GM12874 (cell line): ENCODE measurements around the gene HDAC5.

Experiments
- TF ChIP-seq, protein P1 (sequence below): IDR thresholded peaks from 2 replicates; pipeline ENCODE4 v1.5.1; 2011; ENCODE audit warnings: low read depth, mild to moderate bottlenecking, control low read depth, low read length, moderate library complexity; ENCODE audit not compliant: insufficient read depth

Gene HDAC5

DNA sequence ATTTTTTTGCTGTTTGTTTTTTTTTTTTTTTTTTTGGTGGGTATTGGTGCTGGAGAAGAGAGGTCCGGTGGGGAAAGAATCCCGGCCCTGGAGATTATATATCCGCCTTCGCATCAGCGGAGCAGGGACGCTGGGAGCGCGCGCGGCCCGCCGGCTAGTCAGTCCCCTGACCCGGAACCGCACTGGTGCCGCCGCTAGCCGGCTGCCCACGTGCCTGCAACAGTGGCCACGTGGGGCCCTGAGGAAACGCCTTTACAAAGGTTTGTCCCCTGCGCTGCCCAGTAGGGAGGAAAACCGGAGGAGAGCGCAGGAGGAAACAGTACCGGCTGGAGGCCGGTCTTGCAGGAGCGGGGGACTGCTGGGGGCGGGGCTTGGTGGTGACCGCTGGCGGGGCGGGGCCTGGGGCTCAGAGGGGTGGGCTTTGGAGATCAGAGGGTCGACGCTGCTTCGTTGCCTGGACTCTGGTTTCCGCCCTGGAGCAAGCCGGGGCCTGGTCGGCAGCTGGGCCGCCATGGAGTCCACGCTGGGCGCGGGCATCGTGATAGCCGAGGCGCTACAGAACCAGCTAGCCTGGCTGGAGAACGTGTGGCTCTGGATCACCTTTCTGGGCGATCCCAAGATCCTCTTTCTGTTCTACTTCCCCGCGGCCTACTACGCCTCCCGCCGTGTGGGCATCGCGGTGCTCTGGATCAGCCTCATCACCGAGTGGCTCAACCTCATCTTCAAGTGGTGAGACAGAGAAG lies 52.8 kb downstream of the HDAC5 start, which contains the start of gene G6PC3:
G6PC3 (plus strand) TSS at position 281 of the 743 bp plus-strand sequence; CDS start at position 512, 231 bp downstream.
- TF ChIP-seq, protein P1, sequence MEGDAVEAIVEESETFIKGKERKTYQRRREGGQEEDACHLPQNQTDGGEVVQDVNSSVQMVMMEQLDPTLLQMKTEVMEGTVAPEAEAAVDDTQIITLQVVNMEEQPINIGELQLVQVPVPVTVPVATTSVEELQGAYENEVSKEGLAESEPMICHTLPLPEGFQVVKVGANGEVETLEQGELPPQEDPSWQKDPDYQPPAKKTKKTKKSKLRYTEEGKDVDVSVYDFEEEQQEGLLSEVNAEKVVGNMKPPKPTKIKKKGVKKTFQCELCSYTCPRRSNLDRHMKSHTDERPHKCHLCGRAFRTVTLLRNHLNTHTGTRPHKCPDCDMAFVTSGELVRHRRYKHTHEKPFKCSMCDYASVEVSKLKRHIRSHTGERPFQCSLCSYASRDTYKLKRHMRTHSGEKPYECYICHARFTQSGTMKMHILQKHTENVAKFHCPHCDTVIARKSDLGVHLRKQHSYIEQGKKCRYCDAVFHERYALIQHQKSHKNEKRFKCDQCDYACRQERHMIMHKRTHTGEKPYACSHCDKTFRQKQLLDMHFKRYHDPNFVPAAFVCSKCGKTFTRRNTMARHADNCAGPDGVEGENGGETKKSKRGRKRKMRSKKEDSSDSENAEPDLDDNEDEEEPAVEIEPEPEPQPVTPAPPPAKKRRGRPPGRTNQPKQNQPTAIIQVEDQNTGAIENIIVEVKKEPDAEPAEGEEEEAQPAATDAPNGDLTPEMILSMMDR, result 0 out of 2 replicates have a peak, but pooled peaks have one; percentile 8

DNA sequence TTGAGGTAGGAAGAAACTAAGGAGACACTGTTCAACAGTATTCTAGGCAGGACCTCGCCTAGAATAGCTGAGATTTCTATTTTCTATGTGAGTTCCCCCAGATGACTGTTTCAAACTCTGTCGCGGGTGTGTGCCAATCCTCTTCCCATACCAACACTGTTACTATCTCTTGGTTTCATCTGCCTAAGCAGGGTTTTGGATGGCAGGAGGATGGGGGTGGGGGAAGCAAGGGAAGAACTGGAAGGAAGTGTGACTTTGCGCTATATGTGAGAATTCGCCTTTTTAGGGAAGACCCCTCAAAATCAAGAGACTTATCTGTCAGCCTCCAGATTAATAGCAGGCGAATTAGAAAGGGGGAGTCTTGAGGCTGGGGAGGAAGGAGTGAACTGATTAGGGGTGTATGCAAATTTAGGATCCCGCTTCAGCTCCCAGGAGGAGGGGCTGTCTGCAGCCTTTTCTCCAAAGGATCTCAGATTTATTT lies 53.4 kb downstream of the HDAC5 start:
- TF ChIP-seq, protein P1, result no peak

DNA sequence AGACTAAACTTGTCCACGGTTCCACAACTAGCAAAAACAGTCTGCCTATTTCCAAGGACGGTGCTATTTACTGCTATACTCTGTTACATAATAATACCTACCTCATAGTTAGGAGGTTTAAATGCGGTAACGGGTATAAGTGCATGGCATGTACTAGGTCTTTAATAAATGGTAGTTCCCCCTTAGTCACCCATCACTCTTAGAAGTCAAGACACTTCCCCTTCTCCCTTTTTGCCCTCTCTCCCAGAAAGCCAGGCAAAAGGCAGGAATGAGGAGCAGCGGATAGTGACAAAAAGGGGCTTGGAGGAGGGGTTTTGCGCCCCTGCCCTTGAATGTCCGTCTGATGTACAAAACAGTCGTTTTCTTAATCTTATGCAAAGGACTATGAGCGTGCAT lies 55.9 kb downstream of the HDAC5 start:
- TF ChIP-seq, protein P1, result no peak

DNA sequence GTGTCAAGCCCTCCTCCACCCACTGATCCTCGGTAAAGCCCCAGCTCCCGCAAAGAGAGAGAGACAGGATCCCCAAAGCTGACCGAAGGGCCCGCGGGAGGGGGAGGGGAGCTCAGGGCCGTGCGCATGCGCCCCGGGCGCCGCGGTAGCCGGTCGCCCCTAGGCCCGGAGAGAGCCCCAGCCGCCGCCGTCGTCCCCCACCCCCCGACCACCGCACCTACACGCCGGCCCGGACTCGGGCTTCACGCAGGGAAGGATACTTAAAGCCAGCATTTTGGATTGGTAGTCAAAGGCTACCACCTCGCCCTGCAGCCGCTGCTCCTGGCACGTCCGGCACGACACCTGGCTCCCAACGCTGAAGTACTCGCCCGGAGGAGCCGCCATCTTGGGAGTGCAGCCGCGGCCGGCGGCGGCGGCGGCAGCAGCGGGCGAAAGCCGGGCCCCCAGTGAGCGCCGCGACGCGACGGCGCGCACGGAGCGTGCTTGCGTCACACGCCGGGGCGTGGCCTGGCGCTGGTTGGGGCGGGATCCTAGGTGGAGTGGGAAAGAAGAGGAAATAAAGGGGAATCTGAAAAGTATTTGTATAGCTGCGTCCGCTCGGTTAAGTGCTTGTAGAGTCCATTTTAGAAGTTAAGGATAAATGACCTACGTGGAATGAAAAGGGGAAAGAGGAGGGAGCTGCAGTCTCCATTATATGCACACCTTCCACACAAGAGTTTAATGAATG lies 57.1 kb downstream of the HDAC5 start, which contains the start of gene LSM12:
LSM12 (minus strand) TSS at position 468 of the 727 bp plus-strand sequence; CDS start at position 384, 84 bp downstream.
- TF ChIP-seq, protein P1, result no peak

DNA sequence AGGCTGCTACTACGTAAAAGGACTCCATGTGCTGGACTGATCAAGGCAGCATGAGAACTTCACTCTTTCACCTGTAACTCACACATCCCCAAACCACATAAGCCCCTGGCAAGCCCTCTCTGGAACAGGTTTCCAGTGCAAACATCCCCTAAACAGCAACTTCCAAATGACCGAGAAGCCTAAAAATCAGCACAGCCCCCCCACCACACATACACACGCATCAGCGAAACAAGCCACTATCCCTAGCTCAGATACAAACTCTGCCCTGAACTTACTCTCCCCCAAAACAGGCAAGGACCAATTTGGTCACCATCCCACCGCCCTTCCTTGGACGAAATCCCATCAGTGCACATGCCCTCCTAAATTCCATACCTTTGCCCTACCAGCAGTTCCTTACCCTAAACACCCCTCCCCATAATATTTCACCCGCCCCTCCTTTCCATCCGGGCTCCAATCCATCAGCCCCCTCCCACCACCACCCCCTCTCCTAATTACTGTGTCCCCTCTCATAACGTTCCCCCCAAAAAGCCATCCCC lies 57.7 kb downstream of the HDAC5 start:
- TF ChIP-seq, protein P1, result no peak

DNA sequence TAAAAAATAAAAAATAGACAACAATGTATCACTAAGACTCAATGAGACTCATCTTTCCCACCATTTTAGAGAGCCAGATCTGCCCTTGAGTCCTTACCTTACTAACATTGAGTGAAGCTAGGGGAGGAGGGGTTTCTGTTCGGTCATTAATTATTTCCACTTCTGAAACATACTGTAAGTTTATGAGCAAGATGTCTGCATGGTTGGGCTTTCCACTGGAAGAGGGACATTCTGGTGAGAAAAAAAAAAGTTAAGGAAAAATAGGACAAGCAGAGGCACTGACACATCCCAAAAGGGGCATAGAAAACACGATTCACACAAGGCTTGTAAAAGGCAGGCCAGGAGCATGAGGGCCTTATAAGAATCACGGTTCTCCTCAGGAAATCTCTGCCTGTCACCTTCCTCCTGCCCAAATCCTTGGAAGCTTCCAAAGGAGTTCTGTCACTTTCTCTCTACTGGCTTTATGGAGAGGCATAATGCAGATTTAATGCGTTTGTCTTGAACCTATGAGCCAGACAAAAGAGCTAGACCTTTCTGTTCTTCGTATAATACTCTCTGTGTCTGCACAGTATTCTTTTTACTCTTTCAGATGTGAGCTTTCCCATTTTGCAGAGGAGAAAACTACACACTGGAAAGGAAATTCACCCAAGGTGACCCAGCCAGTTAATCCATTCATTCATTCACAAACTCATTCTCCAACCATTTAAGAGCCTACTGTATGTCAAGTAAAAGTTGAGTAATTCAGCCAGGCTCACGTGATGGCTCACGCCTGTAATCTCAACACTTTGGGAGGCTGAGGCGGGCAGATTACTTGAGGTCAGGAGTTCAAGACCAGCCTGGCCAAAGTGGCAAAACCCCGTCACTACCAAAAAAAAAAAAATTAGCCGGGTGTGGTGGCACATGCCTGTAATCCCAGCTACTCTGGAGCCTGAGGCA lies 59.5 kb downstream of the HDAC5 start:
- TF ChIP-seq, protein P1, result no peak

DNA sequence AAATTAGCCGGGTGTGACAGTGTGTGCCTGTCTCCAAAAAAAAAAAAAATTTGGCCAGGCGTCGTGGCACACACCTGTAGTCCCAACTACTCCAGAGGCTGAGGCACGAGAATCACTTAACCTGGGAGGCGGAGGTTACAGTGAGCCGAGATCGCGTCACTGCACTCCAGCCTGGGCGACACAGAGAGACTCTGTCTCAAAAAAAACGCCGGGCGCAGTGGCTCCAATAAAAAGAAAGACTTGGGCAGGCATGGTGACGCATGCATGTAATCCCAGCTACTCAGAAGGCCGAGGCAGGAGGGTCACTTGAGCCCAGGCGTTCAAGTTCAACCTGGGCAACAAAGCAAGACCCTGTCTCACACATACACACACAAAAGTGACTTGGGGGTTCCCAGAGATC lies 60.6 kb downstream of the HDAC5 start:
- TF ChIP-seq, protein P1, result no peak
